SU-DHL-6 (cell line): Measurements from ENCODE around the gene VTI1A.
"Not testable (repeated sequence)": the region's sequence is repeated elsewhere in the genome, so short reads cannot be mapped to it uniquely, and the experiment has no call there.

ENCODE experiments used
- H2AFZ ChIP-seq: fragments of 200-600 bp; sonication (generic); 2 replicates; pipeline ENCODE4 v1.6.1; 2014; ENCODE audit warnings: low read depth, mild to moderate bottlenecking, moderate library complexity, mixed read lengths, antibody characterized with exemption, low read length; ENCODE audit not compliant: severe bottlenecking
- H3F3A ChIP-seq: fragments of 200-600 bp; shearing (Covaris generic); 2 replicates; pipeline ENCODE4 v1.6.0; 2016; ENCODE audit warnings: antibody characterized with exemption, mild to moderate bottlenecking; ENCODE audit not compliant: insufficient read depth
- H3K27ac ChIP-seq: fragments of 200-600 bp; sonication (generic); 2 replicates; pipeline ENCODE4 v1.5.1; 2016; ENCODE audit warnings: low read depth, mild to moderate bottlenecking, low read length, moderate library complexity, mixed read lengths
- H3K27me3 ChIP-seq: fragments of 200-600 bp; sonication (generic), shearing (Covaris generic); 2 replicates; pipeline ENCODE4 v1.6.0; 2014; ENCODE audit warnings: mild to moderate bottlenecking, low read length
- H3K36me3 ChIP-seq: fragments of 200-600 bp; sonication (generic); 2 replicates; pipeline ENCODE4 v1.6.1; 2014; ENCODE audit warnings: mild to moderate bottlenecking, low read length, mixed read lengths
- H3K4me2 ChIP-seq: fragments of 300-600, 200-600 bp; shearing (Covaris generic), sonication (generic); 2 replicates; pipeline ENCODE4 v1.6.0; 2014; ENCODE audit warnings: low read length, low read depth, mild to moderate bottlenecking; ENCODE audit not compliant: poor library complexity, severe bottlenecking
- H3K4me3 ChIP-seq: fragments of 200-600 bp; sonication (generic); 2 replicates; pipeline ENCODE4 v1.5.1; 2014; ENCODE audit warnings: antibody characterized with exemption, low read length, mild to moderate bottlenecking, mixed read lengths; ENCODE audit not compliant: insufficient read depth, poor library complexity, severe bottlenecking
- H3K79me2 ChIP-seq: fragments of 200-600 bp; sonication (generic); 2 replicates; pipeline ENCODE4 v1.6.1; 2014; ENCODE audit warnings: mild to moderate bottlenecking, low read length, moderate library complexity; ENCODE audit not compliant: insufficient read depth
- H3K9ac ChIP-seq: fragments of 200-600 bp; sonication (generic); 2 replicates; pipeline ENCODE4 v1.7.0; 2014; ENCODE audit warnings: mild to moderate bottlenecking, low read length
- H3K9me2 ChIP-seq: fragments of 200-600 bp; sonication (generic); replicated peaks from 2 replicates; pipeline ENCODE4 v1.6.1; 2014; ENCODE audit warnings: low read length; ENCODE audit not compliant: insufficient read depth
- H3K9me3 ChIP-seq: fragments of 200-600 bp; sonication (generic); 2 replicates; pipeline ENCODE4 v1.6.1; 2014; ENCODE audit warnings: low read length, mixed read lengths; ENCODE audit not compliant: insufficient read depth
- H4K20me1 ChIP-seq: fragments of 200-600 bp; sonication (generic); 2 replicates; pipeline ENCODE4 v1.6.1; 2014; ENCODE audit warnings: low read depth, mild to moderate bottlenecking, antibody characterized with exemption, low read length, moderate library complexity, mixed read lengths
- EZH2phosphoT487 ChIP-seq: fragments of 200-600 bp; sonication (generic), shearing (Covaris generic); conservative IDR thresholded peaks from 2 replicates; pipeline ENCODE4 v1.6.1; 2018; ENCODE audit warnings: mild to moderate bottlenecking, antibody characterized with exemption, low read length, moderate library complexity, mixed read lengths
- TF ChIP-seq, protein P1 (sequence below): fragments of 200-600 bp; sonication (generic); IDR thresholded peaks from one replicate; pipeline ENCODE4 v1.5.1; 2017; ENCODE audit warnings: antibody characterized with exemption, mild to moderate bottlenecking, low read length, moderate library complexity; ENCODE audit not compliant: insufficient read depth, poor library complexity, severe bottlenecking

VTI1A gene

DNA sequence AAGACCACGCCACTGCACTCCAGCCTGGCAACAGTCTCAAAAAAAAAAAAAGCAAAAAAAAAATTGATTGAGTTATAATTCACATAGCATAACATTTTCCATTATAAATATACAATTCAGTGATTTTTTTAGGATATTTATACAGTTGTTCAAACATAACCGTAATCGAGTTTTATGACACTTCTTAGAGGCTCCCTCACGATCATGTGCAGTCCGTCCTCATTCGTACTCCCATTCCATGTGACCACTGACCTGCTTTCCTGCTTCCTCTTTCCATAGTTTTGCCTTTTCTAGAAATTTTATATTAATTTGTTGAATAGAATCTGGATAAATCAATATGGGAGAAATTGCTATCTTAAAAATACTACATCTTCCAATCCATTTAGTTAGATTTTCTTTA, 45.7 kb downstream of the VTI1A start:
- no peaks in the 10 kb centered on the region for H3K36me3 ChIP-seq
- H3F3A ChIP-seq: no peaks in the 10 kb centered on the region
- H3K27ac ChIP-seq: no peak overlapping the region
- H2AFZ ChIP-seq: no peak overlapping the region
- no peaks in the 10 kb centered on the region for H3K27me3 ChIP-seq
- H4K20me1 ChIP-seq: no peaks in the 10 kb centered on the region
- H3K9ac ChIP-seq: no peak overlapping the region
- H3K79me2 ChIP-seq: peaks cover 3% of the 10 kb centered on the region; the same call in 1 of the 2 replicates
- no peak overlapping the region for H3K4me2 ChIP-seq
- no peaks in the 10 kb centered on the region for H3K9me2 ChIP-seq
- no peaks in the 10 kb centered on the region for H3K9me3 ChIP-seq
- H3K4me3 ChIP-seq: no peak overlapping the region
- no peak for TF ChIP-seq EZH2phosphoT487
- TF ChIP-seq, protein P1, sequence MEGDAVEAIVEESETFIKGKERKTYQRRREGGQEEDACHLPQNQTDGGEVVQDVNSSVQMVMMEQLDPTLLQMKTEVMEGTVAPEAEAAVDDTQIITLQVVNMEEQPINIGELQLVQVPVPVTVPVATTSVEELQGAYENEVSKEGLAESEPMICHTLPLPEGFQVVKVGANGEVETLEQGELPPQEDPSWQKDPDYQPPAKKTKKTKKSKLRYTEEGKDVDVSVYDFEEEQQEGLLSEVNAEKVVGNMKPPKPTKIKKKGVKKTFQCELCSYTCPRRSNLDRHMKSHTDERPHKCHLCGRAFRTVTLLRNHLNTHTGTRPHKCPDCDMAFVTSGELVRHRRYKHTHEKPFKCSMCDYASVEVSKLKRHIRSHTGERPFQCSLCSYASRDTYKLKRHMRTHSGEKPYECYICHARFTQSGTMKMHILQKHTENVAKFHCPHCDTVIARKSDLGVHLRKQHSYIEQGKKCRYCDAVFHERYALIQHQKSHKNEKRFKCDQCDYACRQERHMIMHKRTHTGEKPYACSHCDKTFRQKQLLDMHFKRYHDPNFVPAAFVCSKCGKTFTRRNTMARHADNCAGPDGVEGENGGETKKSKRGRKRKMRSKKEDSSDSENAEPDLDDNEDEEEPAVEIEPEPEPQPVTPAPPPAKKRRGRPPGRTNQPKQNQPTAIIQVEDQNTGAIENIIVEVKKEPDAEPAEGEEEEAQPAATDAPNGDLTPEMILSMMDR: no peak

GRCh38 chr10:112497347-112497950, 50.4 kb downstream of the VTI1A start:
- H3K27me3 ChIP-seq: no peaks in the 10 kb centered on the region
- H3K9ac ChIP-seq: no peak overlapping the region
- H3K79me2 ChIP-seq: peaks cover 6% of the 10 kb centered on the region
- H4K20me1 ChIP-seq: no peaks in the 10 kb centered on the region; the same call in 1 of the 2 replicates
- no peaks in the 10 kb centered on the region for H3F3A ChIP-seq
- no peak overlapping the region for H3K4me2 ChIP-seq
- no peaks in the 10 kb centered on the region for H3K36me3 ChIP-seq
- no peak overlapping the region for H3K4me3 ChIP-seq
- H3K27ac ChIP-seq: no peak overlapping the region
- no peaks in the 10 kb centered on the region for H3K9me3 ChIP-seq
- H2AFZ ChIP-seq: no peak overlapping the region
- TF ChIP-seq, protein P1: no peak
- no peak for TF ChIP-seq EZH2phosphoT487
- no peaks in the 10 kb centered on the region for H3K9me2 ChIP-seq

- no peaks in the 10 kb centered on the region for H3F3A ChIP-seq
- no peak overlapping the region for H2AFZ ChIP-seq
- no peak overlapping the region for H3K27ac ChIP-seq
- H4K20me1 ChIP-seq: no peaks in the 10 kb centered on the region; the same call in 1 of the 2 replicates
- peaks cover 3% of the 10 kb centered on the region for H3K79me2 ChIP-seq
- H3K9me3 ChIP-seq: no peaks in the 10 kb centered on the region
- no peak overlapping the region for H3K4me3 ChIP-seq
- H3K27me3 ChIP-seq: no peaks in the 10 kb centered on the region
- TF ChIP-seq EZH2phosphoT487: no peak
- TF ChIP-seq, protein P1: no peak
- no peak overlapping the region for H3K9ac ChIP-seq
- H3K9me2 ChIP-seq: no peaks in the 10 kb centered on the region
- no peak overlapping the region for H3K4me2 ChIP-seq
- H3K36me3 ChIP-seq: no peaks in the 10 kb centered on the region
Observed at GRCh38 chr10:112498806-112499205, 51.8 kb downstream of the VTI1A start.

GRCh38 chr10:112499985-112500384, 53.0 kb downstream of the VTI1A start:
- not testable (repeated sequence) for H3K9me2 ChIP-seq, H3K4me2 ChIP-seq, H3K36me3 ChIP-seq

More at GRCh38 chr10:112499985-112500384, 53.0 kb downstream of the VTI1A start:
- H3K4me3 ChIP-seq, H3F3A ChIP-seq, H3K27me3 ChIP-seq, H3K79me2 ChIP-seq, H3K27ac ChIP-seq, H4K20me1 ChIP-seq, H2AFZ ChIP-seq, H3K9ac ChIP-seq, H3K9me3 ChIP-seq: not testable (repeated sequence)
